OCI-LY1 (cell line): ENCODE measurements around the gene DDIT4.
A peak's percentile ranks its signal among the peaks of the same experiment; 100 is the strongest.

Source experiments
- H2AFZ ChIP-seq: fragments of 200-600 bp; sonication (generic), shearing (Covaris generic); 2 replicates; pipeline ENCODE4 v1.6.0; 2014; ENCODE audit warnings: antibody characterized with exemption, mild to moderate bottlenecking, low read length
- H3F3A ChIP-seq: fragments of 200-600 bp; sonication (generic), shearing (Covaris generic); 2 replicates; pipeline ENCODE4 v1.6.0; 2014; ENCODE audit warnings: mild to moderate bottlenecking, antibody characterized with exemption, low read length, moderate library complexity; ENCODE audit not compliant: insufficient read depth
- H3K27ac ChIP-seq: fragments of 200-600 bp; sonication (generic); 2 replicates; pipeline ENCODE4 v1.5.1; 2014; ENCODE audit warnings: low read length, mixed run types, mild to moderate bottlenecking, low read depth; ENCODE audit not compliant: poor library complexity, severe bottlenecking
- H3K27me3 ChIP-seq: fragments of 200-600 bp; sonication (generic); 2 replicates; pipeline ENCODE4 v1.6.0; 2014; ENCODE audit warnings: antibody characterized with exemption, mild to moderate bottlenecking, low read length, moderate library complexity; ENCODE audit not compliant: insufficient read depth
- H3K36me3 ChIP-seq: fragments of 200-600 bp; sonication (generic); 2 replicates; pipeline ENCODE4 v1.6.1; 2014; ENCODE audit warnings: mild to moderate bottlenecking, antibody characterized with exemption, low read length, moderate library complexity, mixed read lengths; ENCODE audit not compliant: insufficient read depth
- H3K4me1 ChIP-seq: fragments of 200-600 bp; sonication (generic); 2 replicates; pipeline ENCODE4 v1.5.1; 2014; ENCODE audit warnings: mild to moderate bottlenecking, low read length, moderate library complexity; ENCODE audit not compliant: insufficient read depth, severe bottlenecking
- H3K4me2 ChIP-seq: fragments of 200-600 bp; sonication (generic), shearing (Covaris generic); 2 replicates; pipeline ENCODE4 v1.6.1; 2014; ENCODE audit warnings: low read length
- H3K4me3 ChIP-seq: fragments of 200-600 bp; sonication (generic); 2 replicates; pipeline ENCODE4 v1.5.1; 2014; ENCODE audit warnings: low read length, low read depth, mild to moderate bottlenecking, mixed read lengths; ENCODE audit not compliant: poor library complexity, severe bottlenecking
- H3K79me2 ChIP-seq: fragments of 200-600 bp; shearing (Covaris generic); 2 replicates; pipeline ENCODE4 v1.6.1; 2016; ENCODE audit warnings: mixed run types, low read length, mixed read lengths; ENCODE audit not compliant: insufficient read depth
- H3K9ac ChIP-seq: fragments of 200-600 bp; sonication (generic), shearing (Covaris generic); 2 replicates; pipeline ENCODE4 v1.6.1; 2014; ENCODE audit warnings: mild to moderate bottlenecking, low read length, mixed read lengths
- H3K9me2 ChIP-seq: fragments of 200-600 bp; sonication (generic), shearing (Covaris generic); 2 replicates; pipeline ENCODE4 v1.6.1; 2014; ENCODE audit warnings: low read depth, mild to moderate bottlenecking, low read length, mixed read lengths
- H3K9me3 ChIP-seq: fragments of 200-600 bp; shearing (Covaris generic); 2 replicates; pipeline ENCODE4 v1.6.1; 2014; ENCODE audit warnings: low read length, mixed read lengths
- H4K20me1 ChIP-seq: fragments of 200-600 bp; sonication (generic), shearing (Covaris generic); 2 replicates; pipeline ENCODE4 v1.6.0; 2016; ENCODE audit warnings: mild to moderate bottlenecking, low read length; ENCODE audit not compliant: insufficient read depth
- EZH2 ChIP-seq: fragments of 200-600 bp; sonication (generic), shearing (Covaris generic); IDR thresholded peaks from 2 replicates; pipeline ENCODE4 v1.8.0; 2017; ENCODE audit warnings: borderline replicate concordance, mixed run types, mild to moderate bottlenecking, antibody characterized with exemption, low read length, moderate library complexity, mixed read lengths
- TF ChIP-seq, protein P1 (sequence below): fragments of 200-600 bp; sonication (generic), shearing (Covaris generic); IDR thresholded peaks from 2 replicates; pipeline ENCODE4 v1.5.1; 2017; ENCODE audit warnings: mild to moderate bottlenecking, antibody characterized with exemption, low read length, moderate library complexity, mixed read lengths

DDIT4 gene

DNA sequence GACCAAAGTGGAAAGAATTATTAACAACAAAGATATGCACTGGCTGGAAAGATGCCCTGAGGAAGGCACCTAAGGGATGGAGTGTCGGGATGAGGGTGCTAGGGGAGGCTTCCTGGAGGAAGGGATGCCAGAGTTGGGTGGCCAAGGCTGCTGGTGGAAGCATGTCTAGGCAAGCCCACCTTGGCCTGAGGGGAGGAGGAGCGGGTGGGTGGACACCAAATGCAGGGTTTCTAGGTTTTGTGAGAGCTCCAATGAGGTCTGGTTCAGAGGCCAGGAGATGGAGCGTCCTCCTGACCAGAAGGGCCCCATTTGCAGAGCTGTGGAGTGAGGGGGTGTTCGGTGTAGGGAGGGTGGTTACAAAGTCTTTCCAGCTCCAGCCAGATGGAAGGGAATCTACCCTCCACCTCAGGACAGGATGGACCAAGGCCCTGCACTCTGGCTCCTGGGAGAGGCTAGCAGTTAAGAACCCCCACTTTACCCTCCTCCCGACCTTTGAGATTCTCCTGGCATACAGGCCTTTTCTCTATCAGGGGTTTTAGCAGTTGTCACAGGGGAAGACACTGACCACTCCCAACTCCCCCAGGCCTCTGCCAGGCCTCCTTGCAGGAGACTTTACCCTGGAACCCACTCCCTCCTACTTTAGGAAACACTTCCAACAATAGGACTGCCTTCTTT, 3.0 kb upstream of the DDIT4 start:
- H3K27me3 ChIP-seq, result no peaks in the 10 kb centered on the region

DNA sequence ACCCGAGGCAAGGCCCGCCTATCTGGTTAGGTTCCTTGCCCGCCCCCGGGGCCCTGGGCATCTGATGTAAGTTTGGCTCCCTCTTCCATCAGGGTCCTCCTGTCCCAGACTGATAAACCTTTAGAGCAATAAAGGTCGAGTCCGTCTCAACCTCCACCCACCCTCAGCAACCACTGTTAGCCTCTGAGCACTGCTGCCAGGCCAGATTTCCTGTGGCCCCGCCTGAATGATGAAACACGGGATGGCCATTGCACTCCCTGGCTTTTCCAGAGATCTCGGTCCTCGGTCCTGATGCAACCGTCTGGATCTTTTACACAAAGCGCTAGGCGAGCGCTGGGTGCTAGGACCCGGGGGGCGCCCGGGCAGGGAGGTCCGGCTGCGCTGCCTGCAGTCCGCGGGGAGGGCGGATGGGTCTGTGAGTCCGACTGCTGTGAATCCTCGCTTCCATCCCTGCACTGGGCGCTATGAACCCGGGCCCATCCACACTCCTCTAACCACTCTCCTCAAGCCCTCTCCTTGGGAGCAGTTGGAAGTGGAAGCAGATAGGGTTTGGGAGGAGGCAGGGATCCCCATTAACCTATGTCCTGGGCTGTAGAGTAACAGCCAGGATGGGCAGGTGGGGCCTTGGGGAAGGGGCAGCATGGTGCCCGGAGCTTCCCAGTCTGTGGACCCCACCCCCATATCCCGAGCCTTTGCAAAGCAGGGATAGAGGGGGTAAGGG, 875 bp upstream of the DDIT4 start:
- TF ChIP-seq, protein P1, sequence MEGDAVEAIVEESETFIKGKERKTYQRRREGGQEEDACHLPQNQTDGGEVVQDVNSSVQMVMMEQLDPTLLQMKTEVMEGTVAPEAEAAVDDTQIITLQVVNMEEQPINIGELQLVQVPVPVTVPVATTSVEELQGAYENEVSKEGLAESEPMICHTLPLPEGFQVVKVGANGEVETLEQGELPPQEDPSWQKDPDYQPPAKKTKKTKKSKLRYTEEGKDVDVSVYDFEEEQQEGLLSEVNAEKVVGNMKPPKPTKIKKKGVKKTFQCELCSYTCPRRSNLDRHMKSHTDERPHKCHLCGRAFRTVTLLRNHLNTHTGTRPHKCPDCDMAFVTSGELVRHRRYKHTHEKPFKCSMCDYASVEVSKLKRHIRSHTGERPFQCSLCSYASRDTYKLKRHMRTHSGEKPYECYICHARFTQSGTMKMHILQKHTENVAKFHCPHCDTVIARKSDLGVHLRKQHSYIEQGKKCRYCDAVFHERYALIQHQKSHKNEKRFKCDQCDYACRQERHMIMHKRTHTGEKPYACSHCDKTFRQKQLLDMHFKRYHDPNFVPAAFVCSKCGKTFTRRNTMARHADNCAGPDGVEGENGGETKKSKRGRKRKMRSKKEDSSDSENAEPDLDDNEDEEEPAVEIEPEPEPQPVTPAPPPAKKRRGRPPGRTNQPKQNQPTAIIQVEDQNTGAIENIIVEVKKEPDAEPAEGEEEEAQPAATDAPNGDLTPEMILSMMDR, result no peak
- no peak for TF ChIP-seq EZH2
- Histone ChIP-seq H2AFZ (no peak overlapping the region), H3K9me3 (no peaks in the 10 kb centered on the region), H3K4me1 (peaks cover 29% of the 10 kb centered on the region), H3K36me3 (peaks cover 25% of the 10 kb centered on the region), H3F3A (peaks cover 9% of the 10 kb centered on the region; the same call in 1 of the 2 replicates), H3K4me3 (peak overlapping the region; percentile 87), H3K9ac (peak overlapping the region; percentile 71), H4K20me1 (no peaks in the 10 kb centered on the region), H3K9me2 (no peaks in the 10 kb centered on the region), H3K79me2 (no peaks in the 10 kb centered on the region), H3K27me3 (no peaks in the 10 kb centered on the region), H3K27ac (peak overlapping the region; percentile 54), H3K4me2 (peak overlapping the region; percentile 84)

More for the DNA sequence above, 3.0 kb upstream of the DDIT4 start:
- Histone ChIP-seq H3K9ac (no peak overlapping the region), H4K20me1 (no peaks in the 10 kb centered on the region), H3K4me2 (no peak overlapping the region), H3F3A (0 out of 2 replicates have a peak, but pooled peaks cover 3% of the 10 kb centered on the region), H3K9me2 (no peaks in the 10 kb centered on the region), H3K27ac (no peak overlapping the region), H3K9me3 (no peaks in the 10 kb centered on the region), H3K4me3 (no peak overlapping the region), H3K4me1 (peaks cover 37% of the 10 kb centered on the region), H3K79me2 (no peaks in the 10 kb centered on the region), H3K36me3 (peaks cover 19% of the 10 kb centered on the region), H2AFZ (no peak overlapping the region)
- no peak for TF ChIP-seq EZH2
- TF ChIP-seq, protein P1, result no peak

DNA sequence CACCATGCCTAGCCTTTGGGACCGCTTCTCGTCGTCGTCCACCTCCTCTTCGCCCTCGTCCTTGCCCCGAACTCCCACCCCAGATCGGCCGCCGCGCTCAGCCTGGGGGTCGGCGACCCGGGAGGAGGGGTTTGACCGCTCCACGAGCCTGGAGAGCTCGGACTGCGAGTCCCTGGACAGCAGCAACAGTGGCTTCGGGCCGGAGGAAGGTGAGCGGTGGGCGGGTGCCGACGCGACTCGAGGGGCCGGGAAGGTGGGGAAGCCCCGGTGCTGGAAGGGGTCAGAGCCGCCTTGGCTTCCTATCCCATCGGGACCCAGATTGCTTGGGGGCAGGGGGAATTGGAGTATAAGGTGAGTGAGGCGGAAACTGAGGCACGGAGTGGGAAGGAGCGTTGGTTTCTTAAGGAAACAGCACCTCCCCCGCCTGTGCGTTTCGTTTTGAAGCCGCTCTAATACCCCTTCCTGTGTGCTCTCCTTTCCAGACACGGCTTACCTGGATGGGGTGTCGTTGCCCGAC, 547 bp downstream of the DDIT4 start:
- Histone ChIP-seq H4K20me1 (no peaks in the 10 kb centered on the region), H3K4me3 (peak overlapping the region; percentile 87), H3K4me2 (peak overlapping the region; percentile 84), H3K27me3 (no peaks in the 10 kb centered on the region), H3K4me1 (peaks cover 29% of the 10 kb centered on the region), H3K9me2 (no peaks in the 10 kb centered on the region), H3K36me3 (peaks cover 25% of the 10 kb centered on the region), H3K9me3 (no peaks in the 10 kb centered on the region), H3K27ac (peak overlapping the region; percentile 92), H2AFZ (no peak overlapping the region), H3K79me2 (no peaks in the 10 kb centered on the region), H3F3A (peaks cover 9% of the 10 kb centered on the region; the same call in 1 of the 2 replicates), H3K9ac (peak overlapping the region; percentile 92)
- TF ChIP-seq, protein P1, result no peak
- no peak for TF ChIP-seq EZH2
